IMR-90 (cell line): ENCODE measurements around the gene NCF2. TPM values are rescaled to one million over a fixed set of nuclear protein-coding genes. Genes with fewer than 3 reads are reported as not detected.

Experiments
- ATAC-seq: fragments of 200-7000 bp; cut with Tn5 transposase; 2 replicates; pipeline ENCODE4 v1.9.1; 2020; ENCODE audit warnings: low read depth, mild to moderate bottlenecking, moderate library complexity
- BruUV-seq: library from RNA; stranded (reverse); fragments of 400-500 nt; replicated peaks from 2 replicates; lab custom pipeline; 2021; lab: Mats Ljungman, UMichigan
- CTCF ChIA-PET: fragments of 300-600 bp; formaldehyde crosslinking; extraction: SDS; loops from one replicate; lab custom pipeline; 2021; ENCODE audit warnings: antibody characterized with exemption; lab: Yijun Ruan, JAX
- POLR2A ChIA-PET: fragments of 300-600 bp; sonication (Branson Sonifier 250); formaldehyde crosslinking; loops from one replicate; lab custom pipeline; 2022; ENCODE audit warnings: antibody characterized with exemption; ENCODE audit not compliant: unreplicated experiment; lab: Charles Lee
- DNase-seq: peaks from one replicate; pipeline ENCODE4 v3.0.0; 2013
- H2AFZ ChIP-seq: replicated peaks from 2 replicates; pipeline ENCODE3; 2013; ENCODE audit warnings: low read length, mild to moderate bottlenecking; ENCODE audit not compliant: poor library complexity
- H2AK5ac ChIP-seq: 2 replicates; pipeline ENCODE4 v1.6.1; 2013; ENCODE audit warnings: low read depth, low read length, inconsistent platforms
- H2AK9ac ChIP-seq: replicated peaks from 2 replicates; pipeline ENCODE3; 2013; ENCODE audit warnings: mild to moderate bottlenecking, low read depth, low read length, moderate library complexity; ENCODE audit not compliant: poor library complexity
- H2BK120ac ChIP-seq: 2 replicates; pipeline ENCODE4 v1.6.1; 2013; ENCODE audit warnings: low read depth, low read length, inconsistent platforms
- H2BK15ac ChIP-seq: 3 replicates; pipeline ENCODE4 v1.6.1; 2013; ENCODE audit warnings: low read depth, low read length, inconsistent platforms
- H2BK20ac ChIP-seq: 2 replicates; pipeline ENCODE4 v1.6.1; 2013; ENCODE audit warnings: low read depth, mild to moderate bottlenecking, inconsistent platforms, low read length, moderate library complexity
- H2BK5ac ChIP-seq: 2 replicates; pipeline ENCODE4 v1.6.1; 2013; ENCODE audit warnings: mild to moderate bottlenecking, low read depth, low read length, inconsistent platforms; ENCODE audit not compliant: poor library complexity, severe bottlenecking
- H3K14ac ChIP-seq: replicated peaks from 2 replicates; pipeline ENCODE4 v1.6.1; 2013; ENCODE audit warnings: low read depth, low read length, inconsistent platforms
- H3K18ac ChIP-seq: 2 replicates; pipeline ENCODE4 v1.6.1; 2013; ENCODE audit warnings: low read depth, low read length, control low read depth
- H3K23ac ChIP-seq: 2 replicates; pipeline ENCODE4 v1.6.1; 2013; ENCODE audit warnings: low read depth, low read length, inconsistent platforms
- H3K27ac ChIP-seq: 2 replicates; pipeline ENCODE4 v1.5.1; 2013; ENCODE audit warnings: mild to moderate bottlenecking, control low read depth, low read length; ENCODE audit not compliant: insufficient read depth
- H3K27me3 ChIP-seq: 2 replicates; pipeline ENCODE4 v1.6.1; 2013; ENCODE audit warnings: low read length; ENCODE audit not compliant: control insufficient read depth, insufficient read depth
- H3K36me3 ChIP-seq: 2 replicates; pipeline ENCODE4 v1.6.1; 2013; ENCODE audit warnings: low read length, mixed read lengths; ENCODE audit not compliant: control insufficient read depth, insufficient read depth
- H3K4ac ChIP-seq: 2 replicates; pipeline ENCODE4 v1.6.1; 2013; ENCODE audit warnings: low read depth, low read length, inconsistent platforms
- H3K4me1 ChIP-seq: 2 replicates; pipeline ENCODE4 v1.6.1; 2013; ENCODE audit warnings: low read length, mixed read lengths; ENCODE audit not compliant: control insufficient read depth, insufficient read depth
- H3K4me2 ChIP-seq: 2 replicates; pipeline ENCODE4 v1.6.1; 2013; ENCODE audit warnings: low read depth, mild to moderate bottlenecking, control low read depth, low read length, moderate library complexity
- H3K4me3 ChIP-seq: 2 replicates; pipeline ENCODE4 v1.5.1; 2013; ENCODE audit warnings: low read depth, mild to moderate bottlenecking, control low read depth, low read length, moderate library complexity; ENCODE audit not compliant: insufficient read depth
- H3K56ac ChIP-seq: 2 replicates; pipeline ENCODE4 v1.6.1; 2013; ENCODE audit warnings: low read length, inconsistent platforms; ENCODE audit not compliant: insufficient read depth; ENCODE audit errors: extremely low read depth
- H3K79me1 ChIP-seq, 2 experiments: 2 replicates each; pipeline ENCODE4 v1.6.1; 2013; ENCODE audit warnings: low read length in 2 of 2, inconsistent platforms in 1 of 2, low read depth in 1 of 2
- H3K9ac ChIP-seq: 2 replicates; pipeline ENCODE4 v1.6.1; 2013; ENCODE audit warnings: low read depth, low read length, control low read depth
- H3K9me1 ChIP-seq: 2 replicates; pipeline ENCODE4 v1.6.1; 2013; ENCODE audit warnings: low read length, inconsistent platforms; ENCODE audit not compliant: insufficient read depth
- H3K9me3 ChIP-seq: 2 replicates; pipeline ENCODE4 v1.6.1; 2013; ENCODE audit warnings: low read length; ENCODE audit not compliant: control insufficient read depth, insufficient read depth
- H4K20me1 ChIP-seq: 2 replicates; pipeline ENCODE4 v1.6.1; 2013; ENCODE audit warnings: low read length, inconsistent platforms; ENCODE audit not compliant: insufficient read depth
- H4K5ac ChIP-seq: 2 replicates; pipeline ENCODE4 v1.6.1; 2013; ENCODE audit warnings: mild to moderate bottlenecking, low read depth, low read length, control low read depth
- H4K8ac ChIP-seq, 2 experiments: 2 replicates each; pipeline ENCODE4 v1.6.1; 2013; ENCODE audit warnings: low read depth in 2 of 2, low read length in 2 of 2, control low read depth in 1 of 2, inconsistent platforms in 1 of 2
- H4K91ac ChIP-seq: 2 replicates; pipeline ENCODE4 v1.6.1; 2013; ENCODE audit warnings: low read depth, low read length, inconsistent platforms; ENCODE audit not compliant: insufficient read depth
- BHLHE40 ChIP-seq: fragments of 150-350 bp; IDR thresholded peaks from 2 replicates; pipeline ENCODE4 v1.6.1; 2016; ENCODE audit warnings: mild to moderate bottlenecking, low read depth, low read length
- CEBPB ChIP-seq: IDR thresholded peaks from 2 replicates; pipeline ENCODE4 v1.6.1; 2012; ENCODE audit warnings: low read depth, low read length, improper control_type of control experiment
- CHD1 ChIP-seq: IDR thresholded peaks from 2 replicates; pipeline ENCODE4 v1.6.1; 2012; ENCODE audit warnings: low read depth, low read length, improper control_type of control experiment
- CTCF ChIP-seq: conservative IDR thresholded peaks from 2 replicates; pipeline ENCODE4 v1.5.1; 2012; ENCODE audit warnings: mild to moderate bottlenecking, low read depth, low read length, improper control_type of control experiment
- ELK1 ChIP-seq: fragments of 150-350 bp; IDR thresholded peaks from 2 replicates; pipeline ENCODE4 v1.6.1; 2016; ENCODE audit warnings: low read depth, mild to moderate bottlenecking, low read length, moderate library complexity, borderline replicate concordance
- FOS ChIP-seq: fragments of 150-350 bp; IDR thresholded peaks from 2 replicates; pipeline ENCODE4 v1.6.1; 2016; ENCODE audit warnings: low read depth, low read length
- MAFK ChIP-seq: IDR thresholded peaks from 2 replicates; pipeline ENCODE4 v1.6.1; 2012; ENCODE audit warnings: low read depth, low read length, improper control_type of control experiment
- MAZ ChIP-seq: IDR thresholded peaks from 2 replicates; pipeline ENCODE4 v1.6.1; 2012; ENCODE audit warnings: low read depth, mild to moderate bottlenecking, low read length, improper control_type of control experiment, moderate library complexity, borderline replicate concordance
- MXI1 ChIP-seq: IDR thresholded peaks from 2 replicates; pipeline ENCODE4 v1.6.1; 2012; ENCODE audit warnings: low read depth, mild to moderate bottlenecking, low read length, moderate library complexity, borderline replicate concordance
- NFE2L2 ChIP-seq: fragments of 150-350 bp; IDR thresholded peaks from 2 replicates; pipeline ENCODE4 v1.6.1; 2016; ENCODE audit warnings: low read depth, mild to moderate bottlenecking, low read length
- POLR2A ChIP-seq: IDR thresholded peaks from 2 replicates; pipeline ENCODE4 v1.6.1; 2012; ENCODE audit warnings: mild to moderate bottlenecking, low read depth, low read length
- RAD21 ChIP-seq: IDR thresholded peaks from 2 replicates; pipeline ENCODE4 v1.6.1; 2012; ENCODE audit warnings: low read length, improper control_type of control experiment
- RCOR1 ChIP-seq: IDR thresholded peaks from 2 replicates; pipeline ENCODE4 v1.6.1; 2012; ENCODE audit warnings: mild to moderate bottlenecking, low read length, improper control_type of control experiment; ENCODE audit not compliant: insufficient replicate concordance
- RFX5 ChIP-seq: IDR thresholded peaks from 2 replicates; pipeline ENCODE4 v1.8.0; 2012; ENCODE audit warnings: low read depth, mild to moderate bottlenecking, low read length, moderate library complexity
- SMC3 ChIP-seq: fragments of 150-350 bp; IDR thresholded peaks from 2 replicates; pipeline ENCODE4 v1.6.1; 2016; ENCODE audit warnings: low read depth, mild to moderate bottlenecking, antibody characterized with exemption, low read length, moderate library complexity
- USF2 ChIP-seq: fragments of 150-350 bp; IDR thresholded peaks from 2 replicates; pipeline ENCODE4 v1.6.1; 2017; ENCODE audit warnings: mild to moderate bottlenecking, antibody characterized with exemption, low read length, low read depth
- WGBS, 2 experiments: methylation state at CpG; one replicate each; pipeline versions ENCODE4 v1.1.5 to v1.1.7; 2013; ENCODE audit warnings: missing lambda C conversion rate in 2 of 2; ENCODE audit not compliant: insufficient read length in 1 of 2; ENCODE audit errors: extremely low coverage in 2 of 2; 5-methylcytosine and 5-hydroxymethylcytosine counted together
- dilution Hi-C: fragments of 300-500 bp; cut with HindIII; formaldehyde crosslinking; loops from one replicate; pipeline ENCODE4 v1.14.3; 2018; ENCODE audit warnings: low sequenced_read_pairs; ENCODE audit not compliant: unreplicated experiment
- in situ Hi-C: fragments of 300-500 bp; cut with MboI; formaldehyde crosslinking; loops from 3 replicates; pipeline ENCODE4 v1.14.3; 2019; ENCODE audit warnings: low sequenced_read_pairs, inconsistent platforms, mixed read lengths
- intact Hi-C: fragments of 100-400 bp; cut with micrococcal nuclease; formaldehyde crosslinking; loops from 2 replicates; pipeline ENCODE4 v1.10.0; 2022
- polyA plus RNA-seq, 3 experiments: library from polyadenylated mRNA; depleted of rRNA; stranded (reverse); fragments of >200 nt; gene quantifications; 2 replicates each; pipeline ENCODE4 v1.2.3, GENCODE V29; 2012; ENCODE audit warnings: low replicate concordance in 1 of 3
- total RNA-seq: library from RNA; depleted of rRNA; stranded (reverse); fragments of >200 nt; gene quantifications from 2 replicates; pipeline ENCODE4 v1.2.3, GENCODE V29; 2012

NCF2 gene
- total and polyA plus RNA-seq, 2 of the 4 experiments (the other 2 are of a cell fraction) = 3.2 to 4.2 TPM

GRCh38 chr1:183543619-183544204 lies 46.5 kb downstream of the NCF2 start:
- dilution Hi-C loops (no loop called here), in situ Hi-C loops (loop anchor here (5.0 kb wide), 1 partner anchor 71 kb away; the partner anchor contains the start of gene SMG7), intact Hi-C loops (loop anchor here (1.0 to 2.0 kb wide), 4 partner anchors 73 to 581 kb away; no protein-coding TSS in a partner anchor)
- TF ChIP-seq RFX5 (no peak), SMC3 (peak; percentile 82), RAD21 (peak; percentile 82), FOS (no peak), RCOR1 (no peak), BHLHE40 (no peak), CEBPB (no peak), ELK1 (no peak), MAFK (no peak), CTCF (peak; percentile 79), USF2 (no peak), POLR2A (no peak), NFE2L2 (no peak), CHD1 (no peak), MAZ (no peak), MXI1 (peak; percentile 27; the same call in 1 of the 2 replicates)
- no peak overlapping the region for H3K4me3 ChIP-seq
- H4K8ac ChIP-seq = no peak overlapping the region
- no peaks in the 10 kb centered on the region for H3K9me3 ChIP-seq
- no peak overlapping the region for H3K56ac ChIP-seq
- no TSS peak for BruUV-seq
- no peak overlapping the region for H4K5ac ChIP-seq
- no peaks in the 10 kb centered on the region; the same call in 1 of the 2 replicates for H3K4me1 ChIP-seq
- H3K9me1 ChIP-seq = no peaks in the 10 kb centered on the region
- H3K36me3 ChIP-seq = peaks cover 30% of the 10 kb centered on the region
- no peaks in the 10 kb centered on the region for H4K20me1 ChIP-seq
- no peak overlapping the region for H2BK15ac ChIP-seq
- H2AK9ac ChIP-seq = no peak overlapping the region
- H2AK5ac ChIP-seq = no peak overlapping the region
- no peak overlapping the region for H2AFZ ChIP-seq
- peak; percentile 74 for DNase-seq
- H3K79me1 ChIP-seq = no peaks in the 10 kb centered on the region; a peak in 1 of 4 replicates
- no peak overlapping the region for H3K23ac ChIP-seq
- no peak overlapping the region for H3K14ac ChIP-seq
- no peak overlapping the region for H3K18ac ChIP-seq
- H4K91ac ChIP-seq = no peak overlapping the region
- no peak overlapping the region for H2BK120ac ChIP-seq
- H3K27me3 ChIP-seq = no peaks in the 10 kb centered on the region
- H3K4ac ChIP-seq = no peak overlapping the region
- peak; percentile 99 for ATAC-seq
- no peak overlapping the region for H3K9ac ChIP-seq
- H3K27ac ChIP-seq = no peak overlapping the region
- CTCF ChIA-PET = no interaction called here
- WGBS, 2 experiments = no CpG with 5 or more reads among the region's 2 CpGs
- H2BK20ac ChIP-seq = no peak overlapping the region
- H3K4me2 ChIP-seq = no peak overlapping the region; the same call in 1 of the 2 replicates
- H2BK5ac ChIP-seq = no peak overlapping the region
- POLR2A ChIA-PET = no interaction called here
